PFSK-1 (cell line): ENCODE data around the gene HID1.

ENCODE experiments used
- FOXP2 ChIP-seq: optimal IDR thresholded peaks from 2 replicates; pipeline ENCODE3; 2011; ENCODE audit warnings: borderline replicate concordance, control low read depth, inconsistent platforms; ENCODE audit not compliant: insufficient read depth; ENCODE audit errors: extremely low read length, extremely low read depth
- POLR2AphosphoS5 ChIP-seq: IDR thresholded peaks from 2 replicates; pipeline ENCODE4 v1.6.1; 2012; ENCODE audit warnings: low read depth, mild to moderate bottlenecking, control low read depth, low read length, moderate library complexity
- REST ChIP-seq, 2 experiments: IDR thresholded peaks; 2 replicates each; pipeline versions ENCODE4 v1.6.1 to v1.8.0; 2011 to 2012; ENCODE audit warnings: low read depth in 2 of 2, low read length in 2 of 2, control low read depth in 1 of 2, inconsistent platforms in 1 of 2, mild to moderate bottlenecking in 1 of 2, moderate library complexity in 1 of 2; ENCODE audit not compliant: insufficient read depth in 1 of 2
- SIN3A ChIP-seq: IDR thresholded peaks from 2 replicates; pipeline ENCODE4 v1.6.1; 2012; ENCODE audit warnings: mild to moderate bottlenecking, low read length, moderate library complexity, borderline replicate concordance; ENCODE audit not compliant: insufficient read depth
- TAF1 ChIP-seq: IDR thresholded peaks from 2 replicates; pipeline ENCODE4 v1.6.1; 2012; ENCODE audit warnings: low read length, control low read depth, borderline replicate concordance; ENCODE audit not compliant: insufficient read depth

The HID1 gene

DNA sequence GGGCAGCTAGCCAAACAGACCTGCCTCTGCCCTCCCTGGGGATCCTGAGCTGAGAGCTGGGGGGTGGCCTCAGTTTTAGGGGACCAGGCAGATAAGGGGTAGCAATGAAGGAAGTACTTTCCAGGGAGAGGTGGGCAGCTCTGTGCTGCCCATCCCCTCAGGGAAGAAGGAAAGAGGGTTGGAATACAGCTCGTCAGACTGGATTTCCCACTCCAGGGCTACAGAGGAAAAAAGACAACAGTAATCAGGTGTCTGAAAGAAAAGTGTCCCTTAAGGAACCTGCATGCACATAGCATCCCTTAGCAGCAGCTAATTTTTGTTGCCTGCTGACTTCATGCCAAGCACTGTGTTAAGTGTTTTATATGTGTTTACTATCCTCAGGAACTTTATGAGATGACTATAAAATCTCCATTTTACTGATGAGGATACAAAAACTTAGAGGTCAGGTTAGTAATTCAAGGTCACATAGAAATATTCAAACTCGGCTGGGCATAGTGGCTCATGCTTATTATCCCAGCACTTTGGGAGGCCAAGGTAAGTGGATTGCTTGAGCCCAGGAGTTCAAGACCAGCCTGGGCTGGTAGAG is 36.7 kb upstream of the HID1 start:
- TF ChIP-seq SIN3A (no peak), FOXP2 (no peak)

DNA sequence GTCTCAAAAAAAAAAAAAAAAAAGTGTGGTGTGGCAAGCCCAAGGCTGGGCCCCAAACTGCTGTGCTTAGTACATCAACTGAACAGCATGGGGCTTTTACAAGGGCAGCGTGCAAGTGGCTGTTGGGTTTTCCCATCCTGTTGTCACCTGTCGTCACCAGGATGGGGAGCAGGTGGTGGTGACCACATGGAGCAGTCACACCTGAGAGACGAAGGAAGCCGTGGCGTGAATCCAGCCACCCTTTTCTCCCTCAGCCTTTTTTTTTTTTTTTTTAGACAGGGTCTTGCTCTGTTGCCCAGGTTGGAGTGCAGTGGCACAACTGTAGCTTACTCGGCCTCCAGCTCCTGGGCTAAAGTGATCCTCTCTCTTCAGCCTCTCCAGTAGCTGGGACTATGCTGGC is 35.8 kb upstream of the HID1 start:
- no peak for TF ChIP-seq REST (IDR thresholded peaks at IDR 0.05; ENCODE audit: insufficient read depth in 1 of 2, low read depth in 2 of 2, low read length in 2 of 2)
- no peak for TF ChIP-seq POLR2AphosphoS5
- no peak for TF ChIP-seq SIN3A
- TF ChIP-seq TAF1 = no peak
- TF ChIP-seq FOXP2 = no peak

- TF ChIP-seq REST (IDR thresholded peaks at IDR 0.05; ENCODE audit: insufficient read depth in 1 of 2, low read depth in 2 of 2, low read length in 2 of 2) (no peak), SIN3A (no peak)
Observed at GRCh38 chr17:75006653-75007052, 34.1 kb upstream of the HID1 start.

DNA sequence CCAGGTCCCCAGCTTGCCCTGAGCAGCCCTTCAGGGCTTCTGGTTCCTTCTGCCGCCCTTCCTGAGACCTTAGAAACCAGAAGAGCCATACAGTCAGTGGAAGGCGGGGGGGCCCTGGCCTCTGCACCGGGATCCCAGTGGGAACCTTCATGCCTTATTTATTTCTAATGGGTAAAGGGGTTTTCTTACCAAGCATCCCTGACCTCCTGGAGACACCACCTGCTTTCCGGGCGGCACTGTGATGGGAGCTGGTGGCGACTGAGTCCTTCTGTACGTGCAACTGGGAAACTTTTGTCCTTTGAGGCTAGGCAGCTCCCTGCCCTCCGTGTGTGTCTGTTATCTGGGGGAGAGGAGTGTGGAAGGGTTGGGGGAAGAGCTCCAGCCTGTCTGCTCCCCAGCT is 32.7 kb upstream of the HID1 start:
- TF ChIP-seq REST (IDR thresholded peaks at IDR 0.05; ENCODE audit: insufficient read depth in 1 of 2, low read depth in 2 of 2, low read length in 2 of 2) (no peak), SIN3A (no peak)

DNA sequence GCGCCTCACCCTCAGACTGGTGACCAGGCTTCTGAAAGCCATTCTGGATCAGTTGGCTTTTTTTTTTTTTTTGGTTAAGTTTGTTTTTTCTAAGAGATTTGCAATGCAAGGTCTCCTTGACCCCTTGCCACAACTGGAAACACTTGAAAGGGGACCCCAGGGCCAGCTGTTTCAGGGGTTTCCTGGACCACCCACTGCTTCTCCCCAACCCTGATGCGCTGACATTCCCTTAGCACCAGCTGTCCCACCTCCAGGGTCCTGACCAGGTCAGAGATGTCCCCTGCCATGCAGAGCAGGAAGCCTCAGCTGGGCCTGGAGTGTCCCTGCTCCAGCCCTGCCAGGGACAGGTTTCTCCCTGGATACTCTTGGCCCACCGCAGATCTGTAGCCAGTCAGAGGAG is 31.8 kb upstream of the HID1 start:
- no peak for TF ChIP-seq TAF1

- TF ChIP-seq TAF1 (no peak), SIN3A (no peak), FOXP2 (no peak), POLR2AphosphoS5 (no peak), REST (IDR thresholded peaks at IDR 0.05; ENCODE audit: insufficient read depth in 1 of 2, low read depth in 2 of 2, low read length in 2 of 2) (no peak)
Observed at GRCh38 chr17:75003957-75004355, 31.4 kb upstream of the HID1 start.
